NCI-H2029 treated with DMSO at 0.1 percent for 48 hours (cell line): ENCODE data around the gene CERS6.

Source experiments
- DNase-seq: peaks from one replicate; lab custom pipeline; 2025; lab: John Stamatoyannopoulos, UW

CERS6 gene

GRCh38 chr2:168801961-168802858 is 346.1 kb downstream of the CERS6 start, which contains the start of gene NOSTRIN:
NOSTRIN (plus strand) TSS chr2:168802637; CDS start chr2:168802647, 10 bp downstream.
- DNase-seq, result no peak

- no peak for DNase-seq
Measured at GRCh38 chr2:168802859-168803725, 347.0 kb downstream of the CERS6 start.

GRCh38 chr2:168804214-168804613 is 348.1 kb downstream of the CERS6 start:
- no peak for DNase-seq

- DNase-seq, result no peak
Measured at GRCh38 chr2:168805615-168806014, 349.5 kb downstream of the CERS6 start.

GRCh38 chr2:168809537-168809936 is 353.5 kb downstream of the CERS6 start:
- DNase-seq, result no peak

GRCh38 chr2:168810235-168810634 is 354.2 kb downstream of the CERS6 start:
- no peak for DNase-seq

GRCh38 chr2:168811696-168812095 is 355.6 kb downstream of the CERS6 start:
- DNase-seq, result no peak

- no peak for DNase-seq
Measured at GRCh38 chr2:168814046-168814445, 358.0 kb downstream of the CERS6 start.

GRCh38 chr2:168814939-168815907 is 359.2 kb downstream of the CERS6 start:
- DNase-seq, result no peak

- no peak for DNase-seq
Measured at GRCh38 chr2:168816369-168816768, 360.3 kb downstream of the CERS6 start.

- DNase-seq, result no peak
Measured at GRCh38 chr2:168819050-168819715, 363.1 kb downstream of the CERS6 start.

- DNase-seq, result no peak
Measured at GRCh38 chr2:168819829-168820489, 363.9 kb downstream of the CERS6 start.

- no peak for DNase-seq
Measured at GRCh38 chr2:168821577-168821976, 365.5 kb downstream of the CERS6 start.

GRCh38 chr2:168821992-168822391 is 365.9 kb downstream of the CERS6 start:
- no peak for DNase-seq
